ENCODE data around the gene PLD5.

DNA sequence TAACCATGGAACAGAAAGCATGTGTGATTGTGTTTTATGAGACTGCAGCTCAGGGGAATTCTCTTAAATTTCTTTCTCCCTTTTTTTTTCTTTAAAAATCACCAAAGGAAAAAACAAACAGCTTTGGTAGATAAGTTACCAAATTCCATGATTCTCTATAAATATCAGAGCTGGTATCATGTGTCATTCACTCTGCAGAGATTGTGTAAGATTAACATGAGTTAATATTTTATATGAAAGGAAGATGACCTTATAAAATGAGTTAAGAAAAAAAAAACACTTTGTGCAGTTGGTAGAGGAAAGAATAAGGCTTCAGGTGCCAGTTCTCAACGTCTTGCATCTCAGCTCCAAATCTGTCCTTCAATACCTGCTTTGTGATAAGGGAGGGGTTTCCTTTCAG lies 287.4 kb downstream of the PLD5 start:
- no peak for TF ChIP-seq RAD21 (IDR thresholded peaks at IDR 0.05)
- TF ChIP-seq, protein P1, sequence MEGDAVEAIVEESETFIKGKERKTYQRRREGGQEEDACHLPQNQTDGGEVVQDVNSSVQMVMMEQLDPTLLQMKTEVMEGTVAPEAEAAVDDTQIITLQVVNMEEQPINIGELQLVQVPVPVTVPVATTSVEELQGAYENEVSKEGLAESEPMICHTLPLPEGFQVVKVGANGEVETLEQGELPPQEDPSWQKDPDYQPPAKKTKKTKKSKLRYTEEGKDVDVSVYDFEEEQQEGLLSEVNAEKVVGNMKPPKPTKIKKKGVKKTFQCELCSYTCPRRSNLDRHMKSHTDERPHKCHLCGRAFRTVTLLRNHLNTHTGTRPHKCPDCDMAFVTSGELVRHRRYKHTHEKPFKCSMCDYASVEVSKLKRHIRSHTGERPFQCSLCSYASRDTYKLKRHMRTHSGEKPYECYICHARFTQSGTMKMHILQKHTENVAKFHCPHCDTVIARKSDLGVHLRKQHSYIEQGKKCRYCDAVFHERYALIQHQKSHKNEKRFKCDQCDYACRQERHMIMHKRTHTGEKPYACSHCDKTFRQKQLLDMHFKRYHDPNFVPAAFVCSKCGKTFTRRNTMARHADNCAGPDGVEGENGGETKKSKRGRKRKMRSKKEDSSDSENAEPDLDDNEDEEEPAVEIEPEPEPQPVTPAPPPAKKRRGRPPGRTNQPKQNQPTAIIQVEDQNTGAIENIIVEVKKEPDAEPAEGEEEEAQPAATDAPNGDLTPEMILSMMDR (IDR thresholded peaks at IDR 0.05; ENCODE audit: low read depth, low read length, missing input control), result no peak
- no peak for TF ChIP-seq JUND (IDR thresholded peaks at IDR 0.05)
- TF ChIP-seq YY1 (IDR thresholded peaks at IDR 0.05), result no peak
- TF ChIP-seq, protein P2, sequence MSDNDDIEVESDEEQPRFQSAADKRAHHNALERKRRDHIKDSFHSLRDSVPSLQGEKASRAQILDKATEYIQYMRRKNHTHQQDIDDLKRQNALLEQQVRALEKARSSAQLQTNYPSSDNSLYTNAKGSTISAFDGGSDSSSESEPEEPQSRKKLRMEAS (IDR thresholded peaks at IDR 0.05), result no peak
- TF ChIP-seq TAF1 (conservative IDR thresholded peaks at IDR 0.05), result no peak
- TF ChIP-seq EGR1 (IDR thresholded peaks at IDR 0.05; ENCODE audit: low read depth in 2 of 2), result no peak
- TF ChIP-seq, protein P3, sequence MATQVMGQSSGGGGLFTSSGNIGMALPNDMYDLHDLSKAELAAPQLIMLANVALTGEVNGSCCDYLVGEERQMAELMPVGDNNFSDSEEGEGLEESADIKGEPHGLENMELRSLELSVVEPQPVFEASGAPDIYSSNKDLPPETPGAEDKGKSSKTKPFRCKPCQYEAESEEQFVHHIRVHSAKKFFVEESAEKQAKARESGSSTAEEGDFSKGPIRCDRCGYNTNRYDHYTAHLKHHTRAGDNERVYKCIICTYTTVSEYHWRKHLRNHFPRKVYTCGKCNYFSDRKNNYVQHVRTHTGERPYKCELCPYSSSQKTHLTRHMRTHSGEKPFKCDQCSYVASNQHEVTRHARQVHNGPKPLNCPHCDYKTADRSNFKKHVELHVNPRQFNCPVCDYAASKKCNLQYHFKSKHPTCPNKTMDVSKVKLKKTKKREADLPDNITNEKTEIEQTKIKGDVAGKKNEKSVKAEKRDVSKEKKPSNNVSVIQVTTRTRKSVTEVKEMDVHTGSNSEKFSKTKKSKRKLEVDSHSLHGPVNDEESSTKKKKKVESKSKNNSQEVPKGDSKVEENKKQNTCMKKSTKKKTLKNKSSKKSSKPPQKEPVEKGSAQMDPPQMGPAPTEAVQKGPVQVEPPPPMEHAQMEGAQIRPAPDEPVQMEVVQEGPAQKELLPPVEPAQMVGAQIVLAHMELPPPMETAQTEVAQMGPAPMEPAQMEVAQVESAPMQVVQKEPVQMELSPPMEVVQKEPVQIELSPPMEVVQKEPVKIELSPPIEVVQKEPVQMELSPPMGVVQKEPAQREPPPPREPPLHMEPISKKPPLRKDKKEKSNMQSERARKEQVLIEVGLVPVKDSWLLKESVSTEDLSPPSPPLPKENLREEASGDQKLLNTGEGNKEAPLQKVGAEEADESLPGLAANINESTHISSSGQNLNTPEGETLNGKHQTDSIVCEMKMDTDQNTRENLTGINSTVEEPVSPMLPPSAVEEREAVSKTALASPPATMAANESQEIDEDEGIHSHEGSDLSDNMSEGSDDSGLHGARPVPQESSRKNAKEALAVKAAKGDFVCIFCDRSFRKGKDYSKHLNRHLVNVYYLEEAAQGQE (IDR thresholded peaks at IDR 0.05), result no peak
- no peak for TF ChIP-seq SP1 (IDR thresholded peaks at IDR 0.05)

Measured in liver (tissue), 3 donors.